DMS79 treated with DMSO at 0.1 percent for 48 hours (cell line): Measurements from ENCODE around the gene CYBRD1.
"Not testable (repeated sequence)": the region's sequence is repeated elsewhere in the genome, so short reads cannot be mapped to it uniquely, and the experiment has no call there.

Experiments used
- DNase-seq: peaks from one replicate; lab custom pipeline; 2025; lab: John Stamatoyannopoulos, UW

CYBRD1 gene

GRCh38 chr2:171522052-171522787 is at the start of gene CYBRD1:
Gene CYBRD1, plus strand, starts transcription at chr2:171522474. Its CDS starts 72 bp downstream, at chr2:171522546.
- no peak for DNase-seq

- no peak for DNase-seq
Measured at GRCh38 chr2:171475979-171476378, 46.3 kb upstream of the CYBRD1 start.

- DNase-seq = no peak
Measured at GRCh38 chr2:171478345-171478744, 43.9 kb upstream of the CYBRD1 start.

DNA sequence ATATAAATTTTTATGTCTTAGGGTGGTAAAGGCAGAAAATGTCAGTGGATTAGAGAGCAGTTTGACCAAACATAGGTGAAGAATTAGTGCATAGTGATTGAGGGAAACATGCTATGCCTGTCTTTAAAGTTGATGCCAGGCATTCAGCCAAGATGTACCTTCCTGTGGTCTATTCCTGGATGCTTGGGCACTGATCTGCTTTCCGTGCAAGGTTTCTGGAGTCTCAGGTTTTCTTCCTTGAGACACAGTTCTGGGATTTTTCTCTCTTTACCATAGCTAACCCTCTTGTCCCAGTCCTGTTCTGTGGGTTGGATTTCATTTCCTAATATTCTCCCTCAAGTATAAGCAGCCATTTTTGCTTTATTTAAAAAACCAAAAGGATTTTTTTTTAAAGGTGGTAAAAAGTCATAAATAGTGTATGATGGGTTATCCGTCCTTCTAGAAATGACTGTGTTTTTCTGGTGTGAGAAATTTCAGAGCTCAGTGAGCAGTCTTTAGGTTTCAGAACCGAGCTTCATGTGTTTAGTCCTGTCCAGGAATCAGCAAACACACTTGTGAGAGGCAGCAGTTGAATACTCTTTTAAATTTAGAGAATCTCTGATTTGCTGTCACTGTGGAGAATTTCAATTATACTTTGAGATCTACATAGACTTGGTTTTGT is 43.0 kb upstream of the CYBRD1 start:
- DNase-seq = no peak

DNA sequence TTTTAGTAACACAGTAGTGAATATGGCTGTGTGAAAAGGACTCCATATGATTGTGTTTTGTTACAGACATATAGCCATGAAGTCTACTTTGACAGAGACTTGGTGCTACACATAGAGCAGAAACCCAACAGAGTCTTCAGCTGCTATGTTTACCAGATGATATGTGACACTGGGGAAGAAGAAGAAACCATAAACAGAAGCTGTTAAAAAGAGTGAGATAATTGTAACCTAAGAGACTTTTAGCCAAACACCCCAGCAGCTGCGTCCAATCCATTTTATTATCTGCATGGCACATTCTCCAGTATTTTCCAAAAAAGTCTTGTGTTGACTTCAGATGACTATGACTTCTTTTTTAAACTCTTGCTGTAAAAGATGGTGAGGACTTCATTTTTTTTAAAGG is 41.4 kb upstream of the CYBRD1 start:
- no peak for DNase-seq

DNA sequence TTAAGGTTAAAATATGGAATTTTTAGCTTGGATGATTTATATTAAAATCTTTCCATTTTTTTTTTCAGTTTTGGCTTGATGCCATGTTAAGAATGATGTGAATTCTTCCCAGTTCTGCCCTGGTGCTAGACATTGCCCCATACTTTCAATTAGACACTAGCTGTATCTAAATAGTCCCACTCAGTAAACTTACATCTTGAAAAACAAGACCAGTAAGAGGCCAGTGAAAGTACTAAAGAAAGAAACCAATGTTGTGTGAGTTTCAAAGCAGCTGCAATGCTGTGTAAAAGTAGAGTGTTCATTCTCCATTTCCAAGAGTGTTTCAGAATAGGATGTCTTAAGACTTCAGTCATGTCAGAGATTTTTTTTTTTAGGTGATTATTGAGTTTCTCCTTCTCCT is 40.0 kb upstream of the CYBRD1 start:
- no peak for DNase-seq

DNA sequence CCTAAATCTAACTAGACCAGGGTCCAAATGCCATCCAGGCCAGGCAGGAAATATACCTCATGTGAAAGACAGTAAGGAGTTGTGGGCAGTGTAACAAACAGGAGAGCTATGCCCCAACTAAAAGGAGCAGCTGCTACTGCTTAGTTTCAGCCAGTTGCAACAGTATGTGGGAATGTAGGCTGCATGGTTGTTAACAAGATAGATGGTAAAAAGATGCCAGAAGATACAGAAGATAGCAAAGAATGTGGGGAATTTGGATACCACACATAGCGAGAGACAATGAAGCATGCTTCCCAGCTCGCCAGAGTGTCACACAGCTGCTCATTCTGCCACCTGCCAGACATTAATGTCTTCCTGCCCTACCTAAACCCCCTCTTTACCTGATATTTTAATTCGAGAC is 39.4 kb upstream of the CYBRD1 start:
- DNase-seq = no peak

DNA sequence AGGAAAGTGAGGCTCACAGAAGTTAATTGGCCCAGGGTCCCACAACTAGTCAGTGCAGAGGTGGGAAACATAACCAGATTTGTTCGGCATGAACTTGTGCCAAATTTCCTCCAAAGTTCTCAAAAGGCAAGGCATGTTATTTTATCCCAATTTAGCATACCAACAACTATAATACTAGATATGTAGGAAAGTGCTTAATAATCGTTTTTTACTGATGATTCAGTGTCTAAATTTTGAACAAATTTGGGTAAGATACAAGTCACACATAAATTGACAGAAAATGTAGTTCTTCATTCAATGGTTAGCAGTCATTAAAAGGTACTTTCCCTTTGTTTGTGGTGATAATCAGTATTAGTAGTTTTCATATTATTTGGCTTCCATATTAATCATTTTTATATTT is 38.5 kb upstream of the CYBRD1 start:
- DNase-seq = no peak

DNA sequence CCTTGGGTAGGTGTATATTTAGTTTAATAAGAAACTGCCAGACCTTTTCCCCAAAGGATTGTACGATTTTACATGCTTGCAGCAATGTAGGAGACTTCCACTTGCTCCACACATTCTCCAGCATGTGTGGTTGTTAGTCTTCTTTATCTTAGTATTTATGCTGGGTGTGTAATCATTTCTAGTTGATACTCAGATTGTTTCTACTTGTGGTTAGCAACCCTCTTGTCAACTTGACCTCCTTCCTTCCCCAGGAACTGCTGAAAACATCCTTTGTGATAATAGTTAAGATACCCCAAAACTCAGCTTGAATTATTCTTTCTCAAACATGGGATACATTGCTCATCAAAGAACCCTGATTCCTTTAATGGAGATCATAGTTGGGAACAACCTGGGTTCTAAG is 37.2 kb upstream of the CYBRD1 start:
- DNase-seq = no peak

DNA sequence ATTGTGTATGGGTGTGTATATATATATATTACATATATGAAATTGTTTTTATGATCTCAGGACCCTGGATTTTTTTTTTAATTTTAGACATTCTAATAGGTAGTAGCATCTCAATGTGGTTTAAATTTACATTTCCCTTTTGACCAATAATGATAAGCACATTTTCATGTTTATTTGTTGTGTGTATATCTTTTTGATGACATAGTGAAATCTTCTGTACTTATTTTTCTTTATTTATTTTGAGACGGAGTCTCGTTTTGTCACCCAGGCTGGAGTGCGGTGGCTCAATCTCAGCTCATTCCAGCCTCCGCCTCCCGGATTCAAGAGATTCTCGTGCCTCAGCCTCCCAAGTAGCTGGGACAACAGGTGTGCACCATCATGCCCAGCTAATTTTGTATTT is 35.1 kb upstream of the CYBRD1 start:
- DNase-seq = no peak

- no peak for DNase-seq
Measured at GRCh38 chr2:171487803-171488259, 34.4 kb upstream of the CYBRD1 start.

GRCh38 chr2:171490577-171490976 is 31.7 kb upstream of the CYBRD1 start:
- no peak for DNase-seq

DNA sequence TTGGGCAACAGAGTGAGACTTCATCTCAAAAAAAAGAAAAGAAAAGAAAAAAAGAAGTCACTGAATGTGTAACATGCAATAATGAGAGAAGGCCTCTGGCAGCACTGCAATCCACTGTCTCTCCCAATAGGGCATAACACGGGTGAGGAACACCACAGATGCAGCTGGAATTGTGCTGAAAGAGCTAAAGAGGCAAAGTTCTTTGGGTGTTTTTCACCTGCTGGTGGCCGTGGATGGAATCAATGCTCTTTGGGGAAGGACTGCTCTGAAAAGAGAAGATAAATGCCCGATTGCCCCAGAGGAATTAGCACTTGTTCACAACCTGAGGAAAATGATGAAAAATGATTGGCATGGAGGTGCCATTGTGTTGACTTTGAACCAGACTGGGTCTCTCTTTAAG is 31.0 kb upstream of the CYBRD1 start:
- DNase-seq = no peak

GRCh38 chr2:171492664-171493063 is 29.6 kb upstream of the CYBRD1 start:
- no peak for DNase-seq

DNA sequence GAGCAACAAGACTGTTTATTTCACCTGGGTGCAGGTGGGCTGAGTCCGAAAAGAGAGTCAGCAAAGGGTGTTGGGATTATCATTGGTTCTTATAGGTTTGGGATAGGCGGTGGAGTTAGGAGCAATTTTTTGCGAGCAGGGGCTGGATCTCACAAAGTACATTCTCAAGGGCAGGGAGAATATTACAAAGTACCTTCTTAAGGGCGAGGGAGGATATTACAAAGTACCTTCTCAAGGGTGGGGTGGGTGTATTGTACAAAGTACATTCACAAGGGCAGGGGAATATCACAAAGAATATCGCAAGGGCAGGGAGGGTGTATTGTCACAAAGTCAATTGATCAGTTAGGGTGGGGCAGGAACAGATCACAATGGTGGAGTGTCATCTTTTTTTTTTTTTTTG is 24.6 kb upstream of the CYBRD1 start:
- not testable (repeated sequence) for DNase-seq

- no peak for DNase-seq
Measured at GRCh38 chr2:171505374-171505773, 16.9 kb upstream of the CYBRD1 start.

DNA sequence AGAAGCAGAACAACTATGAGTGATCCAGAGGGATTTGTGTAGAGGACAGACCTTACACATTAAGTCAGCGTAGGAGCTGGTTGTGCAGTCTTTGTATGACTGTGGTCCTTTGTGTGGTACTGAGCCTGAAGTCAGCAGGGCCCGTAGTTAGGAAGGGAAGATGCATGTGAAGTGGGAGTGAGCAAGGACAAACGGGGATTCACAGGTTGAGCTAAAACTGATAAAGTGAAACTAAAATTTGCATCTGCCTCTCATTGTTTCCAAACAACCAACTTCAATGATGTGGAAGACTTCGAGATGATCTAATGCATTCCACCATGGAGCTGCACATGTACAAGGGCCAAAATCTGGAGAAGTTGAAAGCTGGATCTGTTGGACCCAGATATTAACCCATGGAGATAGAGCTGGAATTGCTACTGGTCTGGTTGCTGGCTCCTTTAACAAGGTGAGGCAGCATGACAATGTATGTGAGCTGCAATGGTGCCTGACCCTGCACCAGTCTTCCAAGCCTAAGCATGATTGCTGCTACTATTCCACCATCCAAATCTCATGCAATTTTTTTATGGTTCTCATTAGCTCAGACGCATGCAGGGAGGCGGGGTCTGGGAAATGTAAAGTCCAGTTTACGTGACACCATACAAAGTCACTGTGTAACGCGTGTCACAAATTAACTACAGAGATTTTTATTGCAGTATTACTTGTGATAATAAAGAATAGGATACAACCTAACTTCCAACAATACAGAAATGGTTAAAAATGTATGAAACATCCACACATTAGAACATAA is 12.1 kb upstream of the CYBRD1 start:
- DNase-seq = no peak

DNA sequence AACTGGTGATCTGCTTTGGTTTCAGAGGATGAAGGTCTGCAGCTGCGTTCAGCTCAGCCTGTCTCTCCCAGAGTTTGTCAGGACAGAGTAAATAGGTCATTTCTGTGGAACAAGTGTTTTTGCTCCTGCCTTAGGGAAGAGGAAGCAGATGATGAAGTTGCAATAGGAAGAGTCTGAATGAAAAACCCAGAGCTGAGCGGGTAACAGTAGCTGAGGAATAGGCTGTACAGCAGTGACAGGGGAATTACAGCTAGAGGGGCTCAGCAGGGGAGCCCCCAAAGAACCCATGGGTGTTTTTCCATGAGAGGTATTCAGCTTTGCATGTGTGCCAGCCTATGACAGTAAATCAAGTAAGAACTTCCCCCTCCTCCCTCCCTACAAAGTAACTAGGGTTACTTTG is 10.3 kb upstream of the CYBRD1 start:
- DNase-seq = no peak

DNA sequence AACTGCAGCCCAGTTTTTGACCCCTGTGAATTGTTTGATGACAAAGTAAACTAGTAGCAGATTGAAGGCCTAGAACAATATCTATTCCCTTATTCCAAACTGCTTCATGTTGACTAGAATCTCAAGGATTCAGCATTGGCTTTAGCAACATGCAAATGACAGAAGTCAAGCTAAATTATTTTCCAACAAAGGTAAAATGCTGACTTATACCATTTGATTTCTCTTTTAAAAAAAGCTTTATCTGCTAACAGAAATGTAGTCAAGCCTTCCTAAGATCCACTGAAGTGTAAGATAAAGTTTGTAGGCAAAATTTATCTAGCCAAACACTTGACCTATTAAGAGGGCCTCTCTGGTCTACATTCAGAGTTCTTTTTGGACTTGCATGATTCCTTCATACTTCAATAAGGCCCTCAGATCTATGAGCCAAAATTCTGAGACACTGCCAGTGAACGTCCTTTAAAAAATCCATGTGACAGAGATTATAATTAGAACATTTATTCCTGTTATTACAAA is 9.5 kb upstream of the CYBRD1 start:
- no peak for DNase-seq

GRCh38 chr2:171513719-171514160 is 8.5 kb upstream of the CYBRD1 start:
- DNase-seq = no peak

DNA sequence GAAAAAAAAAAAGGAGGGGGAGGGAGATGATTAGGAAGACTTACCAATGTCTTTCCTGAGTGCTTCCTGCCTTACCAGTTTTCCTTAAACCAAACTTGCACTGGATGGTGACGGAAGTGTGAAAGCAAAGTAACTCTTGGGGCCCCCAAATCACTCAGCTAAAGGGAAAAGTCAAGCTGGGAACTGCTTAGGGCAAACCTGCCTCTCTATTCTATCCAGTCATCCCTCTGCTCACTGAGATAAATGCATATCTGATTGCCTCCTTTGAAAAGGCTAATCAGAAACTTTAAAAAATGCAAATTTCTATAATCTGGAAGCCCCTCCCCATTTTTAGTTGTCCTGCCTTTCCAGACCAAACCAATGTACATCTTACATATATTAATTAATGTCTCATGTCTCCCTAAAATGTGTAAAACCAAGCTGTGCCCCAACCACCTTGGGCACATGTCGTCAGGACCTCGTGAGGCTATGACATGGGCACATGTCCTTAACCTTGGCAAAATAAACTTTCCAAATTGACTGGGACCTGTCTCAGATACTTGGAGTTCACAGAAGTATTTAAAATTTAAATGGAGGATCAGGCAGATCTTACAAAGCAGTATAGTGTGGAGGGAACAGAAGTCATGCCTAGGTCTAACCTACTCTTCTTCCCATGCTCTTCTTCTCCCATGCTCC is 7.2 kb upstream of the CYBRD1 start:
- DNase-seq = no peak

GRCh38 chr2:171515672-171516298 is 6.5 kb upstream of the CYBRD1 start:
- no peak for DNase-seq
